GM21717 (cell line): Measurements from ENCODE around the gene ZDHHC24.

Source experiments
- ATAC-seq: cut with Tn5 transposase; IDR thresholded peaks from one replicate; pipeline ENCODE4 v1.9.1; 2021; ENCODE audit warnings: mild to moderate bottlenecking, moderate library complexity; ENCODE audit not compliant: unreplicated experiment

Gene ZDHHC24

GRCh38 chr11:66566221-66566620 lies 20.4 kb upstream of the ZDHHC24 start:
- ATAC-seq, result no peak

GRCh38 chr11:66564984-66565383 lies 19.1 kb upstream of the ZDHHC24 start:
- no peak for ATAC-seq

- no peak for ATAC-seq
These were observed 18.7 kb upstream of the ZDHHC24 start for GRCh38 chr11:66564538-66564937.

GRCh38 chr11:66563832-66564231 lies 18.0 kb upstream of the ZDHHC24 start:
- ATAC-seq, result no peak

GRCh38 chr11:66562907-66563583 lies 17.2 kb upstream of the ZDHHC24 start:
- ATAC-seq, result no peak

- no peak for ATAC-seq
These were observed 16.4 kb upstream of the ZDHHC24 start for GRCh38 chr11:66562275-66562674.

GRCh38 chr11:66561975-66562248 lies 16.1 kb upstream of the ZDHHC24 start:
- no peak for ATAC-seq

GRCh38 chr11:66561178-66561974 lies 15.5 kb upstream of the ZDHHC24 start:
- no peak for ATAC-seq

GRCh38 chr11:66559866-66560676 lies 14.2 kb upstream of the ZDHHC24 start:
- no peak for ATAC-seq

GRCh38 chr11:66559142-66559865 lies 13.5 kb upstream of the ZDHHC24 start:
- ATAC-seq, result no peak

GRCh38 chr11:66557733-66558326 lies 12.0 kb upstream of the ZDHHC24 start:
- no peak for ATAC-seq

- no peak for ATAC-seq
These were observed 10.2 kb upstream of the ZDHHC24 start for GRCh38 chr11:66556086-66556485.

- ATAC-seq, result no peak
These were observed 9.6 kb upstream of the ZDHHC24 start for GRCh38 chr11:66555416-66555815.

- ATAC-seq, result no peak
These were observed 8.8 kb upstream of the ZDHHC24 start for GRCh38 chr11:66554602-66555001.

- ATAC-seq, result no peak
These were observed 5.0 kb upstream of the ZDHHC24 start for GRCh38 chr11:66550887-66551286.

- ATAC-seq, result no peak
These were observed 3.8 kb upstream of the ZDHHC24 start for GRCh38 chr11:66549696-66550095.

- no peak for ATAC-seq
These were observed 3.2 kb upstream of the ZDHHC24 start for GRCh38 chr11:66548774-66549630.

- ATAC-seq, result no peak
These were observed 2.2 kb upstream of the ZDHHC24 start for GRCh38 chr11:66548041-66548440.

GRCh38 chr11:66547662-66548009 lies 1.8 kb upstream of the ZDHHC24 start:
- ATAC-seq, result no peak
